Measurements from ENCODE around the gene MEF2B. TPM values are rescaled to one million over a fixed set of nuclear protein-coding genes. Genes with fewer than 3 reads are reported as not detected.

MEF2B gene
- total RNA-seq, 1 experiment from 2014 or later = 2.3 TPM

DNA sequence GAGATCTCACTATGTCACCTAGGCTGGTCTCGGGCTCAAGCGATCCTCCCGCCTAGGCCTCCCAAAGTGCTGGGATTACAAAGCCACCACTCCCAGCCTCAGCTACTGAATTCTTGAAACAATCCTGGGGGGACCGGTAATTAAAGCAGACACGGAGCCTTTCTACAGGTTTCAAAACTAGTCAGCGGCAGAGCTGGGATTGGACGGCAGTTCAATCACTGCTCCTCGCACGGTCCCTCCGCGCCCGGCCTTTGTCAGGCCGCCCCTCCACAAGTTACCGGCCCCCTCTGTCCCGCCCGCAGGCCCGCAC lies 21.7 kb upstream of the MEF2B start:
- Mint-ChIP-seq H3K9me3 (ENCODE audit: low read depth, unreplicated experiment) (no peaks in the 10 kb centered on the region), H3K4me1 (ENCODE audit: low read depth, unreplicated experiment) (peaks cover 6% of the 10 kb centered on the region), H3K36me3 (ENCODE audit: insufficient read depth, unreplicated experiment) (peaks cover 45% of the 10 kb centered on the region), H3K27me3 (ENCODE audit: unreplicated experiment) (no peaks in the 10 kb centered on the region), H3K27ac (ENCODE audit: unreplicated experiment) (peak overlapping the region; percentile 77), H3K4me3 (ENCODE audit: low read depth, unreplicated experiment) (peak overlapping the region; percentile 86)
- DNase-seq = no peak
- CTCF ChIA-PET = interaction anchor here (0.6 kb wide), 1 partner anchor 128 kb away, joined by 5 read pairs; no protein-coding TSS in a partner anchor
- intact Hi-C loops (cut with micrococcal nuclease; ENCODE audit: unreplicated experiment) = loop anchor here (1.0 kb wide), 1 partner anchor 12 kb away; the partner anchor contains the start of gene NR2C2AP
- TF ChIP-seq, protein P1, sequence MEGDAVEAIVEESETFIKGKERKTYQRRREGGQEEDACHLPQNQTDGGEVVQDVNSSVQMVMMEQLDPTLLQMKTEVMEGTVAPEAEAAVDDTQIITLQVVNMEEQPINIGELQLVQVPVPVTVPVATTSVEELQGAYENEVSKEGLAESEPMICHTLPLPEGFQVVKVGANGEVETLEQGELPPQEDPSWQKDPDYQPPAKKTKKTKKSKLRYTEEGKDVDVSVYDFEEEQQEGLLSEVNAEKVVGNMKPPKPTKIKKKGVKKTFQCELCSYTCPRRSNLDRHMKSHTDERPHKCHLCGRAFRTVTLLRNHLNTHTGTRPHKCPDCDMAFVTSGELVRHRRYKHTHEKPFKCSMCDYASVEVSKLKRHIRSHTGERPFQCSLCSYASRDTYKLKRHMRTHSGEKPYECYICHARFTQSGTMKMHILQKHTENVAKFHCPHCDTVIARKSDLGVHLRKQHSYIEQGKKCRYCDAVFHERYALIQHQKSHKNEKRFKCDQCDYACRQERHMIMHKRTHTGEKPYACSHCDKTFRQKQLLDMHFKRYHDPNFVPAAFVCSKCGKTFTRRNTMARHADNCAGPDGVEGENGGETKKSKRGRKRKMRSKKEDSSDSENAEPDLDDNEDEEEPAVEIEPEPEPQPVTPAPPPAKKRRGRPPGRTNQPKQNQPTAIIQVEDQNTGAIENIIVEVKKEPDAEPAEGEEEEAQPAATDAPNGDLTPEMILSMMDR (IDR thresholded peaks at IDR 0.05; ENCODE audit: unreplicated experiment) = no peak
- no TSS peak for BruUV-seq (replicated peaks)

GRCh38 chr19:19186742-19187141 lies 16.7 kb upstream of the MEF2B start:
- Mint-ChIP-seq H3K4me3 (ENCODE audit: low read depth, unreplicated experiment) (no peak overlapping the region), H3K4me1 (ENCODE audit: low read depth, unreplicated experiment) (no peaks in the 10 kb centered on the region), H3K9me3 (ENCODE audit: low read depth, unreplicated experiment) (no peaks in the 10 kb centered on the region), H3K27me3 (ENCODE audit: unreplicated experiment) (no peaks in the 10 kb centered on the region), H3K27ac (ENCODE audit: unreplicated experiment) (no peak overlapping the region), H3K36me3 (ENCODE audit: insufficient read depth, unreplicated experiment) (peaks cover 19% of the 10 kb centered on the region)
- CTCF ChIA-PET = no interaction called here
- TF ChIP-seq, protein P1 (IDR thresholded peaks at IDR 0.05; ENCODE audit: unreplicated experiment) = no peak
- intact Hi-C loops (cut with micrococcal nuclease; ENCODE audit: unreplicated experiment) = no loop called here
- no TSS peak for BruUV-seq (replicated peaks)
- DNase-seq = no peak

DNA sequence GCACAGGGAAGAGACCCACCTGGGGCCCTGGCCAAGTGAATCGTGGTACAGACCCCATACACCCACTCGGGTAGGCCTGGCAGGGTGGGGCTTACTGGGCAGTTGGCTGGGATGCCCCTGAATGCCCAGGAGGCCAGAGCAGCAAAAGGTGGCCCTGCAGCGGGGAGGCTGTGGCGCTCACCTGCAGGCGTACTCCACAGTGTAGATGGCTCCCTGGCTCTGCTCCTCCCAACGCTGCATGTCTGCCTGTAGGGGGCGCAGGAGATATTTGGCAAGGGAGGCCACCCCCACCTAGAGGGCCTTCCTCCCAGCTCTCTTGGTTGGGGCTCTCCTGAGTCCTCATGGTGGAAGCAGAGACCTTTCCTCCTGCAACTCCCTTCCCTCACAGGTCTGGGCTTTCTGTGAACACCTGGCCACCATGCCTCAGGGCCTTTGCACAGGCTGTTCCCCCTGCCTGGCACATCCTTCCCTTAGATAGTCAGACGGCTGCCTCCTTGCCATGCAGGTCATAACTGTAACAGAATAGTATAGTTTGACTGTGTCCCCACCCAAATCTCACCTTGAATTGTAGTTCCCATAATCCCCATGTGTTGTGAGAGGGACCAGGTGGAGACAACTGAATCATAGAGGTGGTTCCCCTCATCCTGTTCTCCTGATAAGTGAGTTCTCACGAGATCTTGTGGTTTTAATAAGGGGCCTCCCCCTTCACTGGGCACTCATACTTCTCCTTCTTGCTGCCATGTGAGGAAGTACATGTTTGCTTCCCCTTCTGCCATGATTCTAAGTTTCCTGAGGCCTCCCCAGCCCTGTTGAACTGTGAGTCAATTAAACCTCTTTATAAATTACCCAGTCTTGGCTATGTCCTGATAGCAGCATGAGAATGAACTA lies 16.0 kb upstream of the MEF2B start:
- CTCF ChIA-PET = no interaction called here
- no peak overlapping the region for H3K4me3 Mint-ChIP-seq (ENCODE audit: low read depth, unreplicated experiment)
- BruUV-seq (replicated peaks) = no TSS peak
- peak; percentile 50 for DNase-seq
- intact Hi-C loops (cut with micrococcal nuclease; ENCODE audit: unreplicated experiment) = no loop called here
- no peaks in the 10 kb centered on the region for H3K4me1 Mint-ChIP-seq (ENCODE audit: low read depth, unreplicated experiment)
- no peaks in the 10 kb centered on the region for H3K27me3 Mint-ChIP-seq (ENCODE audit: unreplicated experiment)
- H3K27ac Mint-ChIP-seq (ENCODE audit: unreplicated experiment) = no peak overlapping the region
- peaks cover 14% of the 10 kb centered on the region for H3K36me3 Mint-ChIP-seq (ENCODE audit: insufficient read depth, unreplicated experiment)
- no peaks in the 10 kb centered on the region for H3K9me3 Mint-ChIP-seq (ENCODE audit: low read depth, unreplicated experiment)
- TF ChIP-seq, protein P1 (IDR thresholded peaks at IDR 0.05; ENCODE audit: unreplicated experiment) = peak; percentile 35

DNA sequence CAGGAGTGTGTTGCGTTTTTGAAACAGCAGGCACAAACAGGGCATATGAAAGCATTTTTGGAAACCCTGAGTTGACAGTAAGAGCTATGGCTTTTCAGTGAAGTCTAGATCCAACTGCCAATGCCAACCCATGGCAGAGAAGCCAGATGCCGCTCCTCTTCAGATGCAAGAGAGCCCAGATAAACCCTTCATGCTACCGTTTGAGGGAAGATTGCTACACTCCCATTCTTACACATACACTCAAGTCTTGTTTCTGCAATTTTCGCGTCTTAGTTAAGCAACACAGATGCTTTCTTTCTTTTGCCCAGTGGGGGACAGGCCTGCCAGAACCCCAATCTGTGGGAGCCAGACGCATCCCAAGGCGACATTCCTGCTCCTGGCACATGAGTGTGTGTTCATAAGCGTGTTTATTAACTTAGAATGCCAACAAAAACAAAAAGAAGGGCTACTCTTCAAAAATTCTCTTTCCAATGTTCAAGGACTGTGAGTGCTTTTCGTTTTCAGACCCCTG lies 11.5 kb upstream of the MEF2B start:
- TF ChIP-seq, protein P1 (IDR thresholded peaks at IDR 0.05; ENCODE audit: unreplicated experiment) = no peak
- no peak for DNase-seq
- no peaks in the 10 kb centered on the region for H3K27me3 Mint-ChIP-seq (ENCODE audit: unreplicated experiment)
- H3K4me1 Mint-ChIP-seq (ENCODE audit: low read depth, unreplicated experiment) = no peaks in the 10 kb centered on the region
- CTCF ChIA-PET = no interaction called here
- intact Hi-C loops (cut with micrococcal nuclease; ENCODE audit: unreplicated experiment) = no loop called here
- BruUV-seq (replicated peaks) = no TSS peak
- peaks cover 4% of the 10 kb centered on the region for H3K36me3 Mint-ChIP-seq (ENCODE audit: insufficient read depth, unreplicated experiment)
- no peak overlapping the region for H3K4me3 Mint-ChIP-seq (ENCODE audit: low read depth, unreplicated experiment)
- no peaks in the 10 kb centered on the region for H3K9me3 Mint-ChIP-seq (ENCODE audit: low read depth, unreplicated experiment)
- H3K27ac Mint-ChIP-seq (ENCODE audit: unreplicated experiment) = no peak overlapping the region

Measured in Calu3 (cell line).